Hepatocyte (in vitro differentiated cells): ENCODE measurements around the gene ICA1. TPM values are rescaled to one million over a fixed set of nuclear protein-coding genes. Genes with fewer than 3 reads are reported as not detected.

Experiments used
- DNase-seq: peaks from one replicate; pipeline ENCODE4 v3.0.0-alpha.2; 2016; ENCODE audit warnings: low spot score
- H2AFZ ChIP-seq: fragments of 200-600 bp; sonication (generic); 2 replicates; pipeline ENCODE4 v1.6.0; 2016; ENCODE audit warnings: antibody characterized with exemption, mild to moderate bottlenecking
- H3K27ac ChIP-seq: fragments of 200-600 bp; sonication (generic); 2 replicates; pipeline ENCODE4 v1.5.1; 2016; ENCODE audit warnings: mild to moderate bottlenecking
- H3K27me3 ChIP-seq: fragments of 200-600 bp; sonication (generic); 2 replicates; pipeline ENCODE4 v1.6.1; 2016
- H3K36me3 ChIP-seq: fragments of 200-600 bp; sonication (generic); replicated peaks from 2 replicates; pipeline ENCODE4 v1.5.1; 2016; ENCODE audit warnings: low read depth; ENCODE audit not compliant: insufficient read depth
- H3K4me1 ChIP-seq: fragments of 200-600 bp; sonication (generic); 2 replicates; pipeline ENCODE4 v1.5.1; 2016; ENCODE audit warnings: mild to moderate bottlenecking, moderate library complexity; ENCODE audit not compliant: insufficient read depth
- H3K4me2 ChIP-seq: fragments of 200-600 bp; sonication (generic); 2 replicates; pipeline ENCODE4 v1.6.0; 2016
- H3K4me3 ChIP-seq: fragments of 200-600 bp; sonication (generic); 2 replicates; pipeline ENCODE4 v1.5.1; 2016; ENCODE audit warnings: mild to moderate bottlenecking
- H3K79me2 ChIP-seq: fragments of 200-600 bp; sonication (generic); 2 replicates; pipeline ENCODE4 v1.6.0; 2017; ENCODE audit warnings: mild to moderate bottlenecking
- H3K9me2 ChIP-seq: fragments of 200-600 bp; sonication (generic); replicated peaks from 2 replicates; pipeline ENCODE4 v1.6.0; 2017; ENCODE audit warnings: mild to moderate bottlenecking; ENCODE audit not compliant: insufficient read depth
- H3K9me3 ChIP-seq: fragments of 200-600 bp; sonication (generic); 2 replicates; pipeline ENCODE4 v1.5.1; 2016; ENCODE audit warnings: low read depth, mild to moderate bottlenecking
- H4K20me1 ChIP-seq: fragments of 200-600 bp; sonication (generic); 2 replicates; pipeline ENCODE4 v1.6.0; 2016; ENCODE audit warnings: mild to moderate bottlenecking; ENCODE audit not compliant: insufficient read depth, poor library complexity, severe bottlenecking
- CTCF ChIP-seq: fragments of 200-600 bp; sonication (generic); IDR thresholded peaks from 2 replicates; pipeline ENCODE4 v1.5.1; 2016; ENCODE audit warnings: antibody characterized with exemption, mild to moderate bottlenecking; ENCODE audit not compliant: poor library complexity
- EZH2 ChIP-seq: fragments of 200-600 bp; sonication (generic); IDR thresholded peaks from 2 replicates; pipeline ENCODE4 v1.6.1; 2016; ENCODE audit warnings: antibody characterized with exemption, mild to moderate bottlenecking, borderline replicate concordance
- EZH2phosphoT487 ChIP-seq: fragments of 200-600 bp; sonication (generic); IDR thresholded peaks from one replicate; pipeline ENCODE4 v1.6.1; 2018; ENCODE audit warnings: antibody characterized with exemption, mild to moderate bottlenecking, low read depth, moderate library complexity; ENCODE audit not compliant: unreplicated experiment, severe bottlenecking
- WGBS: methylation state at CpG from one replicate; pipeline ENCODE4 v1.1.6; 2016; ENCODE audit warnings: low lambda C conversion rate; ENCODE audit errors: missing lambda C conversion rate; 5-methylcytosine and 5-hydroxymethylcytosine counted together
- polyA plus RNA-seq: library from polyadenylated mRNA; unstranded; fragments of >200 nt; fragmentation: Nextera tagmentation; extraction: Ambion mirVana; gene quantifications from 2 replicates; pipeline ENCODE4 v1.2.1, GENCODE V29; 2016
- total RNA-seq: library from RNA; depleted of rRNA; stranded (reverse); fragments of >200 nt; gene quantifications from 2 replicates; pipeline ENCODE4 v1.2.3, GENCODE V29; 2014

ICA1 gene
- total and polyA plus RNA-seq, 2 experiments from 2014 or later: 32.9 to 40.1 TPM

GRCh38 chr7:8119262-8119661 is 142.7 kb downstream of the ICA1 start:
- TF ChIP-seq EZH2 (no peak), CTCF (no peak), EZH2phosphoT487 (no peak)
- Histone ChIP-seq H3K27ac (no peak overlapping the region), H3K27me3 (no peaks in the 10 kb centered on the region), H3K4me3 (no peak overlapping the region), H3K36me3 (no peaks in the 10 kb centered on the region), H3K4me1 (no peaks in the 10 kb centered on the region), H4K20me1 (no peaks in the 10 kb centered on the region), H3K9me2 (no peaks in the 10 kb centered on the region), H2AFZ (no peak overlapping the region), H3K9me3 (no peaks in the 10 kb centered on the region), H3K79me2 (no peaks in the 10 kb centered on the region), H3K4me2 (no peak overlapping the region)
- WGBS: 89% methylated on average over 8 of the region's 8 CpGs
- DNase-seq: no peak

GRCh38 chr7:8117195-8117594 is 144.8 kb downstream of the ICA1 start:
- Histone ChIP-seq H3K27me3 (no peaks in the 10 kb centered on the region), H3K4me3 (no peak overlapping the region), H3K36me3 (no peaks in the 10 kb centered on the region), H3K9me3 (no peaks in the 10 kb centered on the region), H3K79me2 (no peaks in the 10 kb centered on the region), H3K4me1 (no peaks in the 10 kb centered on the region), H2AFZ (no peak overlapping the region), H3K4me2 (no peak overlapping the region), H3K9me2 (no peaks in the 10 kb centered on the region), H3K27ac (no peak overlapping the region), H4K20me1 (no peaks in the 10 kb centered on the region)
- DNase-seq: no peak
- TF ChIP-seq CTCF: no peak
- TF ChIP-seq EZH2phosphoT487: no peak
- no peak for TF ChIP-seq EZH2
- WGBS: 76% methylated on average over 2 of the region's 2 CpGs

GRCh38 chr7:8115547-8116402 is 146.2 kb downstream of the ICA1 start:
- H3K27ac ChIP-seq: no peak overlapping the region
- H3K4me2 ChIP-seq: no peak overlapping the region
- 90% methylated on average over 3 of the region's 3 CpGs for WGBS
- no peaks in the 10 kb centered on the region for H3K36me3 ChIP-seq
- no peak for TF ChIP-seq EZH2phosphoT487
- no peak for TF ChIP-seq EZH2
- no peak for TF ChIP-seq CTCF
- H4K20me1 ChIP-seq: no peaks in the 10 kb centered on the region
- H3K4me1 ChIP-seq: no peaks in the 10 kb centered on the region
- no peaks in the 10 kb centered on the region for H3K79me2 ChIP-seq
- no peaks in the 10 kb centered on the region for H3K27me3 ChIP-seq
- no peak for DNase-seq
- no peak overlapping the region for H3K4me3 ChIP-seq
- H2AFZ ChIP-seq: no peak overlapping the region
- H3K9me2 ChIP-seq: no peaks in the 10 kb centered on the region
- no peaks in the 10 kb centered on the region for H3K9me3 ChIP-seq
